SK-N-SH (cell line): ENCODE measurements around the gene TRMT112. TPM values are rescaled to one million over a fixed set of nuclear protein-coding genes. Genes with fewer than 3 reads are reported as not detected.

Experiments used
- CTCF ChIA-PET: fragments of 300-600, 350-600 bp; formaldehyde crosslinking; extraction: SDS; loops from one replicate; lab custom pipeline; 2021; lab: Yijun Ruan, JAX
- POLR2A ChIA-PET: fragments of 350-600 bp; sonication (Branson Sonifier 250); formaldehyde crosslinking; extraction: SDS; loops from one replicate; lab custom pipeline; 2020; ENCODE audit warnings: antibody characterized with exemption, inconsistent platforms; lab: Yijun Ruan, JAX
- DNase-seq: peaks from one replicate; pipeline ENCODE4 v3.0.0; 2012
- H2AFZ ChIP-seq: fragments of 200-600 bp; sonication (generic); 2 replicates; pipeline ENCODE4 v1.8.1; 2016; ENCODE audit warnings: antibody characterized with exemption, mild to moderate bottlenecking, low read depth
- H3F3A ChIP-seq: fragments of 200-600 bp; sonication (generic); replicated peaks from 2 replicates; pipeline ENCODE3; 2016; ENCODE audit warnings: antibody characterized with exemption, mild to moderate bottlenecking; ENCODE audit not compliant: insufficient read depth
- H3K27ac ChIP-seq, 2 experiments: fragments of 200-500 bp in 1 of 2; fragments of 200-600 bp in 1 of 2; sonication (Bioruptor generic) in 1 of 2; sonication (generic), shearing (Covaris generic) in 1 of 2; 2 replicates each; pipeline versions ENCODE4 v1.5.1 to v1.6.1; 2014 to 2016; ENCODE audit warnings: low read depth in 2 of 2, inconsistent platforms in 1 of 2, low read length in 1 of 2, mild to moderate bottlenecking in 1 of 2, mixed read lengths in 1 of 2
- H3K27me3 ChIP-seq: fragments of 200-600 bp; sonication (generic), shearing (Covaris generic); 2 replicates; pipeline ENCODE4 v1.6.1; 2016; ENCODE audit warnings: mixed run types; ENCODE audit not compliant: insufficient read depth
- H3K36me3 ChIP-seq, 2 experiments: fragments of 200-500 bp in 1 of 2; fragments of 200-600 bp in 1 of 2; sonication (Bioruptor generic) in 1 of 2; sonication (generic) in 1 of 2; replicated peaks in 1 of 2; 2 replicates each; pipeline versions ENCODE3 to v1.5.1; 2014 to 2016; ENCODE audit warnings: low read length in 1 of 2, mild to moderate bottlenecking in 1 of 2; ENCODE audit not compliant: insufficient read depth in 2 of 2, control insufficient read depth in 1 of 2
- H3K4me1 ChIP-seq, 2 experiments: fragments of 200-500 bp in 1 of 2; fragments of 200-600 bp in 1 of 2; sonication (Bioruptor generic) in 1 of 2; sonication (generic), shearing (Covaris generic) in 1 of 2; 2 replicates each; pipeline versions ENCODE4 v1.5.1 to v1.6.1; 2014 to 2016; ENCODE audit warnings: low read depth in 1 of 2, low read length in 1 of 2, mixed run types in 1 of 2; ENCODE audit not compliant: insufficient read depth in 2 of 2, control insufficient read depth in 1 of 2
- H3K4me2 ChIP-seq: fragments of 200-600 bp; sonication (generic), shearing (Covaris generic); 2 replicates; pipeline ENCODE4 v1.6.1; 2017; ENCODE audit warnings: mixed run types
- H3K4me3 ChIP-seq, 2 experiments: fragments of 200-500 bp in 1 of 2; fragments of 200-600 bp in 1 of 2; sonication (Bioruptor generic) in 1 of 2; sonication (generic), shearing (Covaris generic) in 1 of 2; 2 replicates each; pipeline versions ENCODE4 v1.5.1 to v1.8.1; 2014 to 2016; ENCODE audit warnings: low read depth in 2 of 2, inconsistent platforms in 1 of 2, low read length in 1 of 2, mild to moderate bottlenecking in 1 of 2, mixed read lengths in 1 of 2, moderate library complexity in 1 of 2
- H3K79me2 ChIP-seq: fragments of 200-600 bp; sonication (generic); 2 replicates; pipeline ENCODE4 v1.8.1; 2017; ENCODE audit warnings: mild to moderate bottlenecking; ENCODE audit not compliant: insufficient read depth
- H3K9ac ChIP-seq: fragments of 200-600 bp; sonication (generic); 2 replicates; pipeline ENCODE4 v1.6.1; 2017; ENCODE audit warnings: mixed run types
- H3K9me2 ChIP-seq: fragments of 200-600 bp; sonication (generic); 2 replicates; pipeline ENCODE4 v1.6.1; 2017; ENCODE audit warnings: mixed run types
- H3K9me3 ChIP-seq: fragments of 200-600 bp; sonication (generic); 2 replicates; pipeline ENCODE4 v1.6.1; 2017; ENCODE audit warnings: mixed run types, mild to moderate bottlenecking, moderate library complexity
- H4K20me1 ChIP-seq: fragments of 200-600 bp; sonication (generic); 2 replicates; pipeline ENCODE4 v1.6.1; 2017; ENCODE audit warnings: mild to moderate bottlenecking, mixed run types; ENCODE audit not compliant: insufficient read depth
- CHD2 ChIP-seq: fragments of 150-350 bp; IDR thresholded peaks from 2 replicates; pipeline ENCODE4 v1.6.1; 2018; ENCODE audit warnings: low read length; ENCODE audit not compliant: partially characterized antibody
- ELF1 ChIP-seq: IDR thresholded peaks from 2 replicates; pipeline ENCODE4 v1.4.0; 2012
- FOSL2 ChIP-seq: IDR thresholded peaks from 2 replicates; pipeline ENCODE4 v1.4.0; 2012; ENCODE audit warnings: low read depth, mild to moderate bottlenecking, moderate library complexity, borderline replicate concordance
- FOXM1 ChIP-seq: IDR thresholded peaks from 2 replicates; pipeline ENCODE4 v1.4.0; 2012; ENCODE audit warnings: low read depth, mild to moderate bottlenecking
- GATA2 ChIP-seq: sonication (generic); formaldehyde crosslinking; IDR thresholded peaks from 2 replicates; pipeline ENCODE4 v1.5.0; 2020; ENCODE audit warnings: mild to moderate bottlenecking, missing genetic modification reagents
- MXI1 ChIP-seq: IDR thresholded peaks from 2 replicates; pipeline ENCODE4 v1.6.1; 2012; ENCODE audit warnings: mild to moderate bottlenecking, low read depth, low read length, improper control_type of control experiment
- NFIC ChIP-seq: IDR thresholded peaks from 2 replicates; pipeline ENCODE4 v1.4.0; 2012; ENCODE audit warnings: borderline replicate concordance
- NRF1 ChIP-seq: IDR thresholded peaks from 2 replicates; pipeline ENCODE4 v1.6.1; 2012; ENCODE audit warnings: low read depth, mild to moderate bottlenecking, low read length
- POLR2AphosphoS5 ChIP-seq: IDR thresholded peaks from 2 replicates; pipeline ENCODE4 v1.6.1; 2012; ENCODE audit warnings: low read depth, low read length
- RCOR1 ChIP-seq: fragments of 150-350 bp; IDR thresholded peaks from 2 replicates; pipeline ENCODE4 v1.6.1; 2017; ENCODE audit warnings: antibody characterized with exemption, low read length
- SMC3 ChIP-seq: IDR thresholded peaks from 2 replicates; pipeline ENCODE4 v1.6.1; 2012; ENCODE audit warnings: low read depth, low read length, improper control_type of control experiment
- TCF12 ChIP-seq: IDR thresholded peaks from 2 replicates; pipeline ENCODE4 v1.4.0; 2012
- TEAD4 ChIP-seq: IDR thresholded peaks from 2 replicates; pipeline ENCODE4 v1.4.0; 2012; ENCODE audit warnings: mild to moderate bottlenecking, borderline replicate concordance; ENCODE audit not compliant: insufficient read depth
- YY1 ChIP-seq: IDR thresholded peaks from 2 replicates; pipeline ENCODE4 v1.4.0; 2012; ENCODE audit warnings: low read depth, mild to moderate bottlenecking
- WGBS: methylation state at CpG from one replicate; pipeline ENCODE4 v1.1.6; 2017; ENCODE audit warnings: low lambda C conversion rate; 5-methylcytosine and 5-hydroxymethylcytosine counted together
- polyA plus RNA-seq, 3 experiments: library from polyadenylated mRNA; depleted of rRNA; stranded (reverse); fragments of >200 nt; gene quantifications; 2 replicates each; pipeline ENCODE4 v1.2.3, GENCODE V29; 2012

The TRMT112 gene
- polyA plus RNA-seq, 1 of the 3 experiments (the other 2 are of a cell fraction) = 699 TPM

DNA sequence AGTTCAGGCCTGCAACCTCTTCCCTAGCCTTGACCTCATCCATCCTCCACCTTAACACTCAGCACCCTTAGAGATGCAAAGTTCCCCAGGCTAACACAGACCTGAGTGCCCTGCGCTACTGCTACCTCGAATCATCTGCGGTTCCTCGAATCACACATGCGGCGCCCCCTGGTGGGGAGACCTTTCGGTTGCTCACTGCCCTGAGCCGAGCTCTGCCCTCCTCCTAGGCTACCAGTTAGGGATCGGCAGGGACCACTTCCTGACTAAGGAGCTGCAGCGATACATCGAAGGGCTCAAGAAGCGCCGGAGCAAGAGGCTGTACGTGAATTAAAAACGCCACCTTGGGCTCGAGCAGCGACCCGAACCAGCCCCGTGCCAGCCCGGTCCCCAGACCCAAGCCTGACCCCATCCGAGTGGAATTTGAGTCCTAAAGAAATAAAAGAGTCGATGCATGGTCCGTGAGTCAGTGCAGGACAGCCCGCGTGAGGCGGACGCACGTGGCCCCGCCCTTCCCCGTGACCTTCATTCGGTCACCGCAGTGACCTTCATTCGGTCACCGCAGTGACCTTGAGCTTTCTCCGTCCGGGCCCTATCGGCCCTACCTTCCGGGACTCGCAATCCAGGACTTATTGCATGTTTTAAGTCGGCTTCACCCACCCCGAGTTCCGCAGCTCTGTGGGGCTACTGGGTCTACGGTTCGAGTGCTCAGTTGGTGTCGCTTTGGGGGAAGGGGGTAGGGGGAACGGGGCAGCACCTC lies 12.9 kb downstream of the TRMT112 start (continued):
- peak; percentile 57; the same call in 1 of the 2 replicates for TF ChIP-seq MXI1

DNA sequence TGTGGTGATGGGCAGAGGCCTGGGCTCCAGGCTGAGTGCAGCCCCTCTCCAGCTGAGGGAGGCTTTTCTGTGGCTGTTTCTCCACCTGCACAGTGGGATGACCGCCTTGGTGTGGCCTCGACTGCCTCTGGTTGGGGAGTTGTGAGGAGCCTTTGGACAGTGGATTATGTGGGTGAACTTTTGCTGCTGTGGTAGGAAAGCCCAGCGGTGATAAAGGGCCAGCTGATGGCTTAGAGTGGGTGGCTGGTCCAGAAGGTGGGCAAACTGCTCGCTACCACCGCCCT lies 13.4 kb downstream of the TRMT112 start:
- Histone ChIP-seq H3K79me2 (peaks cover 23% of the 10 kb centered on the region; the same call in 1 of the 2 replicates), H3K9me3 (no peaks in the 10 kb centered on the region), H3K4me3 (peak overlapping the region; percentile 67 to 82), H3K9ac (peak overlapping the region; percentile 68; the same call in 1 of the 2 replicates), H3K9me2 (no peaks in the 10 kb centered on the region), H3K4me1 (peaks cover 5 to 18% of the 10 kb centered on the region in 2 experiments; a peak in 2 of 4 replicates), H3F3A (peaks cover 12% of the 10 kb centered on the region), H2AFZ (no peak overlapping the region), H3K4me2 (peak overlapping the region; percentile 84), H3K27me3 (no peaks in the 10 kb centered on the region), H4K20me1 (no peaks in the 10 kb centered on the region), H3K36me3 (peaks cover 0 to 2% of the 10 kb centered on the region in 2 experiments), H3K27ac (peak overlapping the region; percentile 83 to 96; a peak in 3 of 4 replicates)
- 65% methylated on average over 3 of the region's 5 CpGs for WGBS
- ChIA-PET POLR2A (interaction anchor here (1.0 to 5.8 kb wide), 10 partner anchors 14 to 99 kb away, joined by 3 to 54 read pairs (median 4); partner anchors contain the start of genes BAD, FKBP2, GPR137 and PRDX5), CTCF (interaction anchor here (0.8 to 6.7 kb wide), 33 partner anchors 9 to 813 kb away, joined by 3 to 196 read pairs (median 6); partner anchors contain the start of genes BAD, FERMT3, GPR137 and KCNK4)
- no peak for TF ChIP-seq NRF1
- TF ChIP-seq FOXM1 = no peak
- no peak for TF ChIP-seq RCOR1
- TF ChIP-seq GATA2 (CRISPR knock-in tag) = no peak
- no peak for TF ChIP-seq NFIC
- no peak for TF ChIP-seq CHD2
- TF ChIP-seq SMC3 = no peak
- TF ChIP-seq FOSL2 = no peak
- no peak for TF ChIP-seq TEAD4
- DNase-seq = no peak

DNA sequence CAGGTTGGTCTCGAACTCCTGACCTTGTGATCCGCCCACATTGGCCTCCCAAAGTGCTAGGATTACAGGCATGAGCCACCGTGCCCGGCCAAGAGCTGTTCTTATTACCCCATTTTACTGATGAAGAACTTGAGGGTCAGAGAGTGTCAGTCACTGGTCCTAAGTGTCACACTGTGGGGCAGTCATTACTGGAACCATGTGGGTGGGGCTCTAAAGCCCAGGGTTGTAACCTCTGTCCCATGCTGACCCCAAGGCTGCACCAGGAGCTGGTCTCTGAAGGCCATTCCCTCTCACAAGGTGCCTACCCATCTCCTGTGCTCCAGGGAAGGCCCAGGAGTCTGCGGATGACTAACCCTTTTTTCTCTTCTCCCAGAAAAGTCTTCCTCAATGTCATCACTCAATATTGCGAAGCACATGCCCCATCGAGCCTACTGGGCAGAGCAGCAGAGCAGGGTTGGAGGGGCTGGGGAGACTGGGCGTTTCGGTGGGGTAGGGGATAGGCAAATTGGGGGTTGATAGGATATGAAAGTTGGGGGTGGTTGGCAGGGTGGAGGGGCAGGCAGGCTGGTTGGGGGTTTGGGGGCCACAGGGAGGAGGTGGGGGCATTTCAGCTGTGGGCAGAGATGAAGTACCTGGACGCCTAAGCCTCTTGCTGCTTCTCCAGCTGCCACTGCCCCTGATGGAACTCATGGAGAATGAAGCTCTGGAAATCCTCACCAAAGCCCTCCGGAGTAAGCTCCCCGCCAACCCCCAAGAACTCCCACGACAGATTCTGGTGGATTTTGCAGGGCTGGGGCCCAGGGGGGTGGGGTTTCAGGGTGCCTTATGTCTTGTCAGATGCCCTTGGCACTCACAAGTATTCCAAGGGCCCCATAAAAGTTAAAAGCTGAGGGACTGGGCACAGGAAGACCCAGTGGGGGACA lies 14.0 kb downstream of the TRMT112 start:
- Histone ChIP-seq H3K27ac (peak overlapping the region; percentile 83 to 96; a peak in 3 of 4 replicates), H3K4me3 (no peak overlapping the region), H3K27me3 (no peaks in the 10 kb centered on the region), H3K9me2 (no peaks in the 10 kb centered on the region), H3K9me3 (no peaks in the 10 kb centered on the region), H3K4me2 (peak overlapping the region; percentile 84)
- POLR2A ChIA-PET = interaction anchor here (0.7 to 5.8 kb wide), 10 partner anchors 14 to 134 kb away, joined by 3 to 54 read pairs (median 4); partner anchors contain the start of genes FKBP2, PRDX5 and TRMT112
- TF ChIP-seq YY1 (no peak), TCF12 (no peak), NRF1 (no peak), GATA2 (CRISPR knock-in tag) (no peak), POLR2AphosphoS5 (no peak), ELF1 (no peak)
- TF ChIP-seq, all 33 proteins: peak for 0
- no peaks in the 10 kb centered on the region for H4K20me1 ChIP-seq
- H3K4me1 ChIP-seq = peaks cover 5 to 18% of the 10 kb centered on the region in 2 experiments; a peak in 2 of 4 replicates
- H3K36me3 ChIP-seq = peaks cover 0 to 2% of the 10 kb centered on the region in 2 experiments
- H2AFZ ChIP-seq = no peak overlapping the region
- peaks cover 12% of the 10 kb centered on the region for H3F3A ChIP-seq
- peaks cover 22% of the 10 kb centered on the region; the same call in 1 of the 2 replicates for H3K79me2 ChIP-seq
- WGBS = 96% methylated on average over 11 of the region's 13 CpGs
- DNase-seq = no peak
- 0 out of 2 replicates have a peak overlapping the region, but pooled peaks have one; percentile 68 for H3K9ac ChIP-seq
- CTCF ChIA-PET = interaction anchor here (0.9 to 6.7 kb wide), 28 partner anchors 8 to 814 kb away, joined by 3 to 196 read pairs (median 6); partner anchors contain the start of genes BAD, FERMT3, GPR137 and KCNK4
